Hepatocyte (in vitro differentiated cells): Measurements from ENCODE around the gene CHTOP. TPM values are rescaled to one million over a fixed set of nuclear protein-coding genes. Genes with fewer than 3 reads are reported as not detected.

ENCODE experiments used
- DNase-seq: peaks from one replicate; pipeline ENCODE4 v3.0.0-alpha.2; 2016; ENCODE audit warnings: low spot score
- H2AFZ ChIP-seq: fragments of 200-600 bp; sonication (generic); 2 replicates; pipeline ENCODE4 v1.6.0; 2016; ENCODE audit warnings: antibody characterized with exemption, mild to moderate bottlenecking
- H3K27ac ChIP-seq: fragments of 200-600 bp; sonication (generic); 2 replicates; pipeline ENCODE4 v1.5.1; 2016; ENCODE audit warnings: mild to moderate bottlenecking
- H3K27me3 ChIP-seq: fragments of 200-600 bp; sonication (generic); 2 replicates; pipeline ENCODE4 v1.6.1; 2016
- H3K36me3 ChIP-seq: fragments of 200-600 bp; sonication (generic); replicated peaks from 2 replicates; pipeline ENCODE4 v1.5.1; 2016; ENCODE audit warnings: low read depth; ENCODE audit not compliant: insufficient read depth
- H3K4me1 ChIP-seq: fragments of 200-600 bp; sonication (generic); 2 replicates; pipeline ENCODE4 v1.5.1; 2016; ENCODE audit warnings: mild to moderate bottlenecking, moderate library complexity; ENCODE audit not compliant: insufficient read depth
- H3K4me2 ChIP-seq: fragments of 200-600 bp; sonication (generic); 2 replicates; pipeline ENCODE4 v1.6.0; 2016
- H3K4me3 ChIP-seq: fragments of 200-600 bp; sonication (generic); 2 replicates; pipeline ENCODE4 v1.5.1; 2016; ENCODE audit warnings: mild to moderate bottlenecking
- H3K79me2 ChIP-seq: fragments of 200-600 bp; sonication (generic); 2 replicates; pipeline ENCODE4 v1.6.0; 2017; ENCODE audit warnings: mild to moderate bottlenecking
- H3K9me2 ChIP-seq: fragments of 200-600 bp; sonication (generic); replicated peaks from 2 replicates; pipeline ENCODE4 v1.6.0; 2017; ENCODE audit warnings: mild to moderate bottlenecking; ENCODE audit not compliant: insufficient read depth
- H3K9me3 ChIP-seq: fragments of 200-600 bp; sonication (generic); 2 replicates; pipeline ENCODE4 v1.5.1; 2016; ENCODE audit warnings: low read depth, mild to moderate bottlenecking
- H4K20me1 ChIP-seq: fragments of 200-600 bp; sonication (generic); 2 replicates; pipeline ENCODE4 v1.6.0; 2016; ENCODE audit warnings: mild to moderate bottlenecking; ENCODE audit not compliant: insufficient read depth, poor library complexity, severe bottlenecking
- CTCF ChIP-seq: fragments of 200-600 bp; sonication (generic); IDR thresholded peaks from 2 replicates; pipeline ENCODE4 v1.5.1; 2016; ENCODE audit warnings: antibody characterized with exemption, mild to moderate bottlenecking; ENCODE audit not compliant: poor library complexity
- EZH2 ChIP-seq: fragments of 200-600 bp; sonication (generic); IDR thresholded peaks from 2 replicates; pipeline ENCODE4 v1.6.1; 2016; ENCODE audit warnings: antibody characterized with exemption, mild to moderate bottlenecking, borderline replicate concordance
- EZH2phosphoT487 ChIP-seq: fragments of 200-600 bp; sonication (generic); IDR thresholded peaks from one replicate; pipeline ENCODE4 v1.6.1; 2018; ENCODE audit warnings: antibody characterized with exemption, mild to moderate bottlenecking, low read depth, moderate library complexity; ENCODE audit not compliant: unreplicated experiment, severe bottlenecking
- WGBS: methylation state at CpG from one replicate; pipeline ENCODE4 v1.1.6; 2016; ENCODE audit warnings: low lambda C conversion rate; ENCODE audit errors: missing lambda C conversion rate; 5-methylcytosine and 5-hydroxymethylcytosine counted together
- polyA plus RNA-seq: library from polyadenylated mRNA; unstranded; fragments of >200 nt; fragmentation: Nextera tagmentation; extraction: Ambion mirVana; gene quantifications from 2 replicates; pipeline ENCODE4 v1.2.1, GENCODE V29; 2016
- total RNA-seq: library from RNA; depleted of rRNA; stranded (reverse); fragments of >200 nt; gene quantifications from 2 replicates; pipeline ENCODE4 v1.2.3, GENCODE V29; 2014

CHTOP gene
- total and polyA plus RNA-seq, 2 experiments from 2014 or later: 50.7 to 65.5 TPM

DNA sequence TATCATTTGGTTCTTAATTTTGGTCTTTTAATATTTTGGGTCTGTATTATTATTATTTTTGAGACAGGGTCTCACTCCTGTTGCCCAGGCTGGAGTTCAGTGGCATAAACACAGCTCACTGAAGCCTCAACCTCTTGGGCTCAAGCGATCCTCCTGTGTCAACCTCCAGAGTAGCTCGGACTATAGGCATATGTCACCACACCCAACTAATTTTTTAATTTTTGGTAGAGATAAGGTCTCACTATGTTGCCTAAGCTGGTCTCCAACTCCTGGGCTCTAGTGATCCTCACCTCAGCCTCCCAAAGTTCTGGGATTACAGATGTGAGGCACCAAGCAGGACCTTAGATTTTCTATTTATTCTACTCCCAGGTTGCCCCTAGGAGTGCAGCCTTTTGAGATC lies 39.6 kb downstream of the CHTOP start:
- no peaks in the 10 kb centered on the region for H4K20me1 ChIP-seq
- no peaks in the 10 kb centered on the region for H3K9me2 ChIP-seq
- DNase-seq: no peak
- H2AFZ ChIP-seq: no peak overlapping the region
- TF ChIP-seq EZH2phosphoT487 (no peak), EZH2 (no peak), CTCF (no peak)
- no peaks in the 10 kb centered on the region for H3K9me3 ChIP-seq
- H3K4me1 ChIP-seq: peaks cover 19% of the 10 kb centered on the region
- 95% methylated on average over 2 of the region's 2 CpGs for WGBS
- no peak overlapping the region for H3K27ac ChIP-seq
- H3K27me3 ChIP-seq: peaks cover 8% of the 10 kb centered on the region
- H3K4me3 ChIP-seq: no peak overlapping the region
- H3K79me2 ChIP-seq: peaks cover 21% of the 10 kb centered on the region
- no peaks in the 10 kb centered on the region for H3K36me3 ChIP-seq
- no peak overlapping the region for H3K4me2 ChIP-seq

GRCh38 chr1:153677718-153678518 lies 44.1 kb downstream of the CHTOP start:
- Histone ChIP-seq H3K79me2 (no peaks in the 10 kb centered on the region), H3K4me2 (peak overlapping the region; percentile 99), H2AFZ (peak overlapping the region; percentile 74), H4K20me1 (no peaks in the 10 kb centered on the region), H3K36me3 (no peaks in the 10 kb centered on the region), H3K27me3 (peaks cover 42% of the 10 kb centered on the region), H3K9me2 (no peaks in the 10 kb centered on the region), H3K27ac (no peak overlapping the region), H3K4me1 (peaks cover 17% of the 10 kb centered on the region), H3K4me3 (peak overlapping the region; percentile 52), H3K9me3 (no peaks in the 10 kb centered on the region)
- DNase-seq: peak; percentile 70
- WGBS: 7% methylated on average over 29 of the region's 29 CpGs
- TF ChIP-seq EZH2phosphoT487: no peak
- peak; percentile 85 for TF ChIP-seq CTCF
- peak; percentile 24 for TF ChIP-seq EZH2

GRCh38 chr1:153678519-153679336 lies 44.9 kb downstream of the CHTOP start, which contains the start of gene NPR1:
Gene NPR1 (plus strand): TSS chr1:153678688. CDS start chr1:153679109, 421 bp downstream.
- Histone ChIP-seq H3K79me2 (no peaks in the 10 kb centered on the region), H3K27ac (no peak within 1 kb of the TSS), H3K9me2 (no peaks in the 10 kb centered on the region), H3K36me3 (no peaks in the 10 kb centered on the region), H3K27me3 (peaks cover 42% of the 10 kb centered on the region), H4K20me1 (no peaks in the 10 kb centered on the region), H3K4me3 (peak within 1 kb of the TSS; percentile 52), H3K4me2 (peak within 1 kb of the TSS; percentile 99), H3K9me3 (no peaks in the 10 kb centered on the region), H3K4me1 (peaks cover 17% of the 10 kb centered on the region), H2AFZ (peak within 1 kb of the TSS; percentile 74)
- WGBS: 1% methylated on average over 69 of the region's 78 CpGs
- peak; percentile 60 for DNase-seq
- TF ChIP-seq EZH2phosphoT487: no peak
- no peak for TF ChIP-seq EZH2
- no peak for TF ChIP-seq CTCF
